GM21717 (cell line): ENCODE results near the gene OR10A6.

Experiments
- ATAC-seq: cut with Tn5 transposase; IDR thresholded peaks from one replicate; pipeline ENCODE4 v1.9.1; 2021; ENCODE audit warnings: mild to moderate bottlenecking, moderate library complexity; ENCODE audit not compliant: unreplicated experiment

Gene OR10A6

DNA sequence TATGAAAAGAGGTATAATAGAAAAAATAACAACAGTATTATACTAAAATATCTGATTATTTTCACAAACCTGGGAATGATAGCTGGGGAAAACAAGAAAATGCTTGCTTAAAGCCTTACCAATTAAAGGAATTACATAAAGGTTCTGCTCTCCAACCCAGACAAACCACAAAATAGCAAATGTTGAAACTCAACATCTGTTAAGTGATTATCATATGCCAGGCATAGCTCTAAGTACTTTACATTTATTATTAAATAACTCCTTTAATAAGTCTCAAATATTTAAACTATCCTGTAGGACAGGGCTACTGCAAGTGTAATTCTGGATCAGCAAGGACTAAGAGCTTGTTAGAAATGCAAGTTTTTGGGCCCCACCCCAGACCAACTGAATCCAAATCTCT is 20.1 kb downstream of the OR10A6 start:
- no peak for ATAC-seq

DNA sequence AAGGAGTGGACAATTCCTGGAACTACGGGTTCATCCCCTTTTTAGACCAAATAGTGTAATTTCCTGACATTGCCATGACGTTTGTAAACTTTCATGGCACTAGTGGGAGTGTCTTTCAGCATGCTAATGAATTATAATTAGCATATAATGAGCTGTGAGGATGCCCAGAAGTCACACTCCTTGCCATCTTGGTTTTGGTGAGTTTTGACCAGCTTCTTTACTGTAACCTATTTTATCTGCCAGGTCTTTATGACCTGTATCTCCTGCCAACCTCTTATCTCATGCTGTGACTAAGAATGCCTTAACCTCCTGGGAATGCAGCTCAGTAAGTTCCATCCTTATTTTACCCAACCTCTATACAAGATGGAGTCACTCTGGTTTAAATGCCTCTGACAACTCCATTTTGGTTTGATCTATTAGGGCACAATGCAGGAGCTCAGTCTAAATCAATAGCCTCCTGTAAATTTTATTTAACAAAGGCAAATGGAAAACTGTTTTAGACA is 20.7 kb downstream of the OR10A6 start:
- no peak for ATAC-seq

DNA sequence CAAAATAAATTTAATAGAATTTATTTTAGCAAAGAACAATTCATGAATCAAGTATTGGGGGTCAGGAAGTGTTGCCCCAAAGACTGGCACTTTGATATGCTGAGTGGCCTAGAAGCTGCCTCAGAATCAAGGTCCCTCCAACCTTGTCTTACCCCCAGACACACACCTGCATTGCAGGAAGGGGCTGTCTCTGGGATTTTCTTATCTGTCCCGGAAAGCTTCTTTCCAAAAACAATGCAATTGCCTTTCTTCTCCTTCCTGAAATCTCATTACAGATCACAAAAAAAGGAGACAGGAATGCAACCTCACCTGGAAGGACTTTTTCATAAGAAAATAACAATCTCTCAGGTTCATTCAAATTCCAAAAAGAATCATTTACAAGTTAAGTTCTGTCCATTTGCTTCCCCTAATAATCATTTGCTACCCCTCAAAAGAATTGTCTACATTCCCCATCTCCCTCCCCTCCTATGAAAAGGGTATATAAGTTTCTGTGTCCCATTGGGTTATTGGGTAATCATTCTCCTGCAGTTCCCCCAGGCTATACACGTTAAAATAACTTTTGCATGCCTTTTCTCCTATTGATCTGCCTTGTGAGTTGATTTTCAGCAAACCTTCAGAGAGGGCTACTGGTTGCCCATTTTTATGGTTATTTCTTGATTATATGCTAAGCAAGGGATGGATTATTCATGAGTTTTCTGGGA is 21.3 kb downstream of the OR10A6 start:
- no peak for ATAC-seq

DNA sequence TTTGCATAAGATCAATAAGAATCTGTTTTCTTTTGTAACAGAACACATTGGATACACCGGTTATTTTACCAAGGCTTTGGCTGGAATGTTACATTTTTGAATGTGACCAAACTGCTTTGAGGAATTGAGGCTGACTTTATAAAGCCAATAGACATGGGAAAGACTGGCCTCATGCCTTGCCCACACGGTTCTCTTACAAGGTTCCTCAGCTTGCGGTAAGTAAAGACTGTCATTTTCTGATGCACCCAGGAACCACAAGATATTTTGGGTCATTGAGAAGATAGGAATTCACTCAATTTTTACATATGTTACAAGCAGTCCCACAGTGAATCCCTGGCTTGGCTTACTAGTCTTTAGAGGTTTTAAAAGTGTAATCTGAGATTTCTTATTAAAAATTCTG is 23.9 kb downstream of the OR10A6 start:
- no peak for ATAC-seq

DNA sequence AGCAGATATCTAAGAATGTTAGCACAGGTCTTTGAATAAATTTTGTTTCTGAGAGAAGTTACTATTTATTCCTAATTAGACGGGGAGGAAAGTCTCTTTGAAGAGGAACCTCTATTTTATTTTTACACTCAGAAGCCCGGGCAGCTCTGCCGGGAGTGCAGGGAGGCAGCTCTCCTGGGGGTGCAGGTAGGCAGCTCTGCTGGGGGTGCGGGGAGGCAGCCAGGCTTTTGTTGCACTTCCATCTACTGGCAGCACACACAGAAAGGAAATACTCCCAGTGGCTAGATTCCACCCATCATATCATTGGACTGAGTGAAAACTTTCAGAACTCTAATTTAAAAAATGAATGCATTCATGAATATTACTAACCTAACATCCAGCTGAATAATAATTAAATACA is 24.6 kb downstream of the OR10A6 start:
- no peak for ATAC-seq

DNA sequence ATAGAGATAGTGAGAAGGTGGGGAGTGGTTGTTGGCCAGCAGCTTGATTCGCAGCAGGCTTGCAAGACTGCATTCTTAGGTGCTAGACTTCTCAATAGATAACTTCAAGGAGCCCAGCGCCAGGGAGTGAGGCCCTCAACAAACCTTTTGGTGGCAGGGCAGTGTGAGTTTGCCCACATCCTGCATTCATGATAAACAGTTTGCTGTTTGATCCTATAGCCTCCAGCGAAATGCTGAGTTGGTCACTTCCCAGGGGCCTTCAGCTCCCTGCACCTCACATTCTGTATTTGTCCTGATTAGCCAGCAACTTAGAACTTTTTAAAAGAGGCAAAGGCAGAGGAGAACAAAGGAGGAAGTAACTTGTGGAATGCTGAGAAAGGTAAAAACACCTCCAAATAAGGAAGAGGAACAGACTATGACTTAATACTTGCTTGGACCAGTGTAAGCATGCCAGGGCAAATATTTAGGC is 25.1 kb downstream of the OR10A6 start:
- no peak for ATAC-seq

DNA sequence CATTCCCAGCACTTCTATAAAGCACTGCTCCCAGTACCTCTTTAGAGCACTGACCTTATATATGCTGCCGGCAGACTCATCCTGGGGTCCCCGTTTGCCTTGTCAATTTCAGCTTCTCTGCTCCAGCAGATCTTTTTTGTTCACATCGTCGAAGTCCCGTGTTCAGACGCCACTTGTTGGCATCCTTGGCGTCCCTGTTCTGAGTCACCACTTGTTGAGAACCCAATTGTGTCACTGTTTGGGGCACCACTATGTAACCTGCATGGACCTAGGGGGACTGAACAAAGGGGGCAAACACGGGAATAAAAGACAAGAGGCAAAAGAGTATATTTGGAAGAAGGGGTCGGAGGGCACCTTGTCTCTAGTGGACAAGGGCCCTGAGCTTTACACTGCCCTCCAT is 25.5 kb downstream of the OR10A6 start:
- no peak for ATAC-seq

DNA sequence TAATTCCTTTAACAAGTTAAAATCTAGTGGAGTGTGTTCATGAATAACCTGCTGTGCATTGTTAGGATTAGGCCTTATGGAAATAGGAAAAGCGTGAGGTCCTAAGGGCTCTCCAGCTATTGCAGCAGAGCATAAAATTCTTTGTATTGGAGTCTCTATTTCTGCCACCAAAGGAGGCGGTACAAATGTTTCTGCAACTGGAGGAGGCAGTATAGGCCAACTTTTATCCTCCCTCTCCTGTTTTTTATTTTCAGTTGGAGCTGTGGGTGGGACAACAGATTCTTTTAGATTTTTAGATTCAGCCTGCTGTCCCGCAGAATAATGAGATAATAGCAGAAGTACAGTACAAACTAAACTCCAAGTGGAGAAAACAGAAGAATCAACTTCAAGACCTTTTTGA is 26.2 kb downstream of the OR10A6 start:
- ATAC-seq, result no peak

DNA sequence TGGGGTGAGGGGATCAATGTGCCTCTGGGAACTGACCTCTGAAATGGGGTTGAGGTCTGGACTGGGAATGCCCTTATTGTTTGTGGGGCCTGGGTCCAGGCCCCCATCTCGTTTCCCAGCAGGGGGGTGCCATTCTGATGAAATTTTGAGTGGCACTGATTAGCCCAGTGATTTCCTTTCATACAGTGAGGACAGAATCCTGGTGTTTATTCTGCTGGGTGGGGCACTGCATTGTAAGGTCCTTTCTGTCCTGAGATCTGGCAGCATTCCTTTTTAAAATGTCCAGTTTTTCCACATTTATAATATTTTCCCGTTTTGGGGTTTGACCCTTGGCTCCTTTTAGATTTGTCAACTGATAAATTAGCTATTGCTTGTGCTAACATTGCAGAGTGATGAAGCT is 27.1 kb downstream of the OR10A6 start:
- no peak for ATAC-seq

DNA sequence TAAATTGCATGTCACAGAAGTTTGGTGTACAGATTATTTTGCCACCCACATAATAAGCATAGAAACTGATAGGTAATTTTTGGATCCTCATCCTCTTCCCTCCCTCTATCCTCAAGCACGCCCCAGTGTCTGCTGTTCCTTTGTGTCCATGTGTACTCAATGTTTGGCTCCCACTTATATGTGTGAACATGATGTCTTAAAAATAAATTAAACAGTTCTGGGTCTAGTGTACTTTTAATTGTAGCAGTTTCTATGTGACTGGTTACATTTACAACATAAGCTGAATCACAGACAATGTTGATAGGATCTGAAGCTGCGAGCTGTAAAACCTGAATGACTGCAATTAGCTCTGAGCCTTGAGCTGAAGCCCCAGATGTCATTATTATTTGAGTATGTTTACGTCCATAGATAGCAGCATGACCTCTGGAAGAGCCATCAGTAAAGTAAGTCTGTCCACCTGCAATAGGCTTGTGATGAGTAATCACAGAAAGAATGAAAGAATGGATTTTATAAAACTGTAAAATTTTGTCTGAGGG is 29.7 kb downstream of the OR10A6 start:
- no peak for ATAC-seq

DNA sequence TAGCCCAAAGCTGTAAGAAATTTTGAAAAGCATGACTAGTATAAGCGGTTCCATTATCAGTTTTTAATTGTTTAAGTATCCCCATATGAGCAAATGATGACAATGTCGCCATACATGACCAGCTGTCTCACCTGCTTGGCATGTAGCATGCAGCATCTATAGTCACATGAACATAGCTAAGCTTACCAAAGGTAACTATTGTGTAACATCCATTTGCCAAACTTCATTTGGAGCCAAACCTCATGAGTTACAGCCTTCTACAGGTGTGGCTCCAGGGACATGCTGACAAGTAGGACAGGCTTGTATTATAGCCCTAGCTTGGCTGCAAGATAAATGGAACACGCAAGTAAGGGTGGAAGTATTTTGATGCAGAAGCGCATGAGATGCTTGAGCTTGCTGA is 30.4 kb downstream of the OR10A6 start:
- ATAC-seq, result no peak

DNA sequence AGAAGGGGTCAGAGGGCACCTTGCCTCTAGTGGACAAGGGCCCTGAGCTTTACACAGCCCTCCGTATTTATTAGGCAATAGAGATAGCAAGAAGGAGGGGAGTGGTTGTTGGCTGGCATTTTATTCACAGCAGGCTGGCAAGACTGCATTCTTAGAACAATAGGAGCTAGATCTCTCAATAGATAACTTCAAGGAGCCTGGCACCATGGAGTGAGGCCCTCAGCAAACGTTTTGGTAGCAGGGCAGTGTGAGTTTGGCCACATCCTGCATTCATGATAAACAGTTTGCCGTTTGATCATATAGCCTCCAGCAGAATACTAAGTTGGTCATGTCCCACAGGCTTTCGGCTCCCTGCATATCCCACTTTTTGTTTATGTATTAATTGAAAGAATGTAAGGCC is 31.6 kb downstream of the OR10A6 start:
- no peak for ATAC-seq

DNA sequence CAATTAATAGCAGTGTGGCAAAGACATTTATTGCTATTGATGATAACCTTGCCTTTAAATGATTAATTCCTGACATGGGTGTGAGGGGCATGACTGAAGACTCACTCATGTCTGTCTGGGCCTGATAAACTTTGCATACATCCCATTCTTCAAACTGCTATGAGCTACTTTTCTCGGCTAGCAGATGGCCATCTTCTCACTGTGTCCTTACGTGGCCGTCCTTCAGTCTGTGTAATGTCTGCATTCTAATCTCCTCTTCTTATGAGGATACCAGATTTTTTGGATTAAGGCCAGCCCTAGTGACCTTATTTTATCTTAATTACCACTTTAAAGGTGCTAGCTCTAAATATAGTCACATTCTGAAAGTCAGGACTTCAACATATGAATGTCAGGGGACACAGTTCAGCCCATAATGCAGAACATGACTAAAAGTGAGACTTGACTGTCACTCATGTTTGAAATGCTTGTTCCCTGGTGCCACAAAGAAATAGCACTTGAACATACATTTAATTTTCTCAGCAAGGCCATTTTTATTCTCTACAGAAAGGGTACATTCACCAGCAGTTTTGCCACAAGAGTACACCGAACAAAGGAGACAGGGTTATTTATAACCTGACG is 32.3 kb downstream of the OR10A6 start:
- no peak for ATAC-seq

DNA sequence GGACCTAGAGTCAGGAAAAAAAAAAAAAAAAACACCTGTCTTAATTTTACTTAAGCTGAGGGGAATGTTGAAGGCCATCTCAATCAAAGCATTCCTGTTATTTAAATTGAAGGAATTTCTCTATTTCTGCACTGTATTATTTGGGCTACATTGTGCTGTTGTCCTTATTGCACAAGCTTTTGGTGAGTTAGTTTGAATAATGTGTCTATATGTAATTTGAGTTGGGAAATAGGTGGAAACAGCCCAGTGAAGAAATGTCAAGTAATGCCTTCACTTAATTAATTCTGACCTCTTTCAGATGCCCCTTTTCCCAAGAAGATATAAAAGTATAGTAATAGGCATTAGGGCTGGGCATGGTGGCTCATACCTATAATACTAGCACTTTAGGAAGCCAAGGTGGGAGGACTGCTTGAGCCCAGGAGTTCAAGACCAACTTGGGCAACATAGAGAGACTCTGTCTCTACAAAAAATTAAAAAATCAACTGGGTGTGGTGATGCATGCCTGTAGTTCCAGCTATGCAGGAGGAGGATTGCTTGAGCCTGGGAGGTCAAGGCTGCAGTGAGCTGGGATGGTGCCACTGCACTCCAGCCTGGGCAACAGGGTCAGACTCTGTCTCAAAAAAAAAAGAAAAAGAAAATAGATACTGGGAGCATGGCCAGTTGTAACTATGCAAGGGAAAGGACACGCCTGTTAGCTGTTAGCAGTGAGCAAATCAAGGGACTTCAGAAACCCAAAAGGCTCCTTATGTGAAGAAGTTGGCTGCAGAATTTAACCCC is 34.9 kb downstream of the OR10A6 start:
- ATAC-seq, result no peak

DNA sequence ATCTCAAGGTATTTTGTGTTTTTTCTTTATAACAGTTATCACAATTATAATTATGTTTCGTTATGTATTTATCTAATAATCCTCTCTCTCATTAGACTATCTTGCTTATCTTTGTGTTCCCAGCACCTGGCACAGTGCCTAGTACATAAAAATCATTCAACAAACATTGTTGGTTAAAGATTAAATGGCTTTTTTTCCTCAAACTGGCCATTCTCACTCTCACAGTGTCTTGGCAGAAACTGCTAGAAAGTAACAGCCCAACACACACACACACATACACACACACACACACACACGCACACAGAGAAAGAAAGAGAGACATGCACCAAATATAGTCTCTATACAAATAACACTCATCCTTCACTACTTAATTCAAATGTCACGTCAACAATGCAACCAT is 36.8 kb downstream of the OR10A6 start:
- ATAC-seq, result no peak

DNA sequence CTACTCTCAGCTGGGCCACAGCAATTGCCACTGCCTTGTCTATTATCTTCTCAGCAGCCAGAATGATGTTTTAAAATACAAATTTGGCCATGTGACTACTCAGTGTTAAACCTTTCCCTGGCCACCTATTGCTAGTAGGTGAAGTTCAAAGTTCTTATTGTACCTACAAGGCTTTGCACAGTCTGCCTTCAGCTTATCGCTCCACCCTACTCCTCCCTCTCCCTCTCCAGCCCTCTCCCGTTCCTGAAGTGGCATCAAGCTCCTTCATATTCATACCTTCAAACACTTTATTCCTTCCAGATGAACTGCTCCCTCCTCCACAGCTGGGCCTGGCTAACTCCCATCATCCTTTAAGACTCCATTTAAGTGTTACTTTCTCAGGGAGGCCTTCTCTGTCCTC is 37.3 kb downstream of the OR10A6 start:
- ATAC-seq, result no peak

DNA sequence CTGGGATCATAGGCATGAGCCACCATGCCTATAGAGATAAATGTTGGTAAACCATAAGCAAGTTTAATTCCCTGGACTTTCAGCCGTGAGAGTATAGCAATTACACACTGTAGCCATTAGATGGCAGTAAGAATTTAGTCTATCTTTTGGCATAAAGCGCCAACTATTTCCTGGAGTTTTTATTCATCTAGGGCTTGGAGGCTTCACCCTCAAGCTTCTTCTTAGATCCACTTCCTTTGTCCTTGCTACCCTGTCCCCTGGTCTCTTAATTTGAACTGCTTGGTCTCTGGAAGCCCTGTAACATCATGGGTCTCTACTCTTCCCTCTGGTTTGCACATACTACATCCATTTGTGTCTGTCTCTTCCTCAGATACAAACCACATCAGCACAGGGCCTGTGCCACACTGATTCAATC is 38.2 kb downstream of the OR10A6 start:
- peak; percentile 62 for ATAC-seq

DNA sequence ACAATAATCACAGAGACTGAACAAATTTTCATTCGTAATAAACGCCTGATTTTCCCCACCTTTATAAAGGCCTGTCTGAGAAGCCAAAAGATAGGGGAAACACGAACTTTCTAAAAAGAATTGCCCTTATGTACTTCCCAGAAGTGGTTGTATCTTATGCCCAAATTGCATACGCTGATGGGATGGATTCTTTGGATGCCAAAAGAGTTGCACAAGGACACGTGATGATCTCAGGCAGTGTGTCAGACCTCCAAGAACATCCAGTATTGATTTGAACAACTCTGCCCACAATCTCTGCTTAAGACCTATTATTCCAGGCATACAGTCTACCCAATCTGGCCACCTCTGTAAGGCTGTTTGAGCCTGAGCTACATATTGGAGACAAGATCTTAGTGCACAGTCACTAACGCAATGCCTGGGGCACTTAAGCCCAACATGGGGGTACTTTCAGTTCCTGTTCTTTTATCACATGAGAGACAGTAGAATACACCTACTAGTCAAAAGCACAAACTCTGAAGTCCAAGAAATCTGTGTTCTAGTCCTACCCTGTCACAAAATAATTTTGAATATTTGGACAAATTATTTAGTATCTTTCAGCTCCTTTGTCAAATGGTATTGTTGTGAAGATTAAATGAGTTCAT is 38.9 kb downstream of the OR10A6 start:
- ATAC-seq, result peak; percentile 57

DNA sequence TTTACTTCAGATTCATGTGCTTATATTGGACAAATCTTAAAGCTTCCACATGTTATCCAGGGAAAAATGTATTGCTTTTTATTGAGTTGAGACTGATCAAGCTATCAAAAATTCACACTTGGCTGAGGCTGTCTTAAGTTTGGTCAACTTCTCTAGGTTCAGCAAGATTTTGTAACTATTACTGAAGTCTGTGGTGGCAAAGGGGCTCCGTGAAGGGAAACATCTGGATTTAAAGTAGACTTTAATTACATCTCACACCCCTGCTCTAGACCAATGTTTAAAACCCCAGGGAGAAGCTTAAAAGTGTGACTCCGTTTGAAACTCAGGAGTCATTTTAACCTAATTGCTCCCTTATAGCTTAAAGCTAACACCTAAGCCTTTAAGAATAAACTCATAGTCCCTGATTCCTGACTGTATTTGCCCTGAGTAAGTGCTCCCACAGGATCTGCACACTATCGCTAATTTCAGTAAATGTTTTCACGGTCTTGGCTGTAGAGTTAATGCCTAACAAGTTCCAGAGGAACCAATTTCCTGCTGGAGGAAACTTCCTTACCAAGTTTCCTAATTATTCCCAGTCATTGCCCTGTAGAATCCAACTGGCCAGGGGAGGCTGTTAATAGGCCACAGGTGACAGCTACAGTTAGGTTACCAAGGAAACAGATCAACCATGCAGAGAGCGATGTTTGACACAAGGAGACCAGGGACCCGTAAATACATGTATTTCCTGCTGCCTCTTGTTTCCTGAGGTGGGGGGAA is 40.5 kb downstream of the OR10A6 start:
- ATAC-seq, result no peak

DNA sequence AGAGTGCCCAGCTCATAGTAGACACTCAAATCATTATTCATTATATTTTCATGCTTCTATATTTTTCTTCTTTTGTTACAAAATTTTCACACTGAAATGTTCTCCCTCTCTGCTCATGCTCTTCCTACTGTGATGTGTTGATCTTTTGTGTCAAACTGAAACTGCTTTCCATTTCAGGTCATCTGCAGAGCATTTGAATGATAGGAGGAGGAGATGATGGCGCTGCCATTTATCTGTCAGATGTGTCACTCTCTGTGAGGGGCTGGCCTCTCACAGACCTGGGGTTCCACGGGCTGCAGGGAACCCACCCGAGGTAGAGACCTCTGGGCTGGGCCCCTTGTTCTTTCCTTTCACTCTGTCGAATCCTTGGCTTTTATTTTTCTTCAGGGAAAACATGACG is 41.1 kb downstream of the OR10A6 start:
- ATAC-seq, result no peak
